Breast epithelium (tissue), 3 donors: ENCODE data around the gene MYO1D.

ENCODE experiments used
- POLR2AphosphoS5 ChIP-seq, 3 donors: sonication (generic); formaldehyde crosslinking; IDR thresholded peaks; one replicate each; pipeline ENCODE4 v1.6.1; 2017; ENCODE audit warnings: antibody characterized with exemption in 3 of 3
- TF ChIP-seq, protein P1 (sequence below), 3 donors: fragments of 450-650 bp; IDR thresholded peaks; one replicate each; pipeline ENCODE4 v1.5.1; 2016 to 2017; ENCODE audit warnings: antibody characterized with exemption in 3 of 3, mild to moderate bottlenecking in 3 of 3, moderate library complexity in 3 of 3

DNA sequence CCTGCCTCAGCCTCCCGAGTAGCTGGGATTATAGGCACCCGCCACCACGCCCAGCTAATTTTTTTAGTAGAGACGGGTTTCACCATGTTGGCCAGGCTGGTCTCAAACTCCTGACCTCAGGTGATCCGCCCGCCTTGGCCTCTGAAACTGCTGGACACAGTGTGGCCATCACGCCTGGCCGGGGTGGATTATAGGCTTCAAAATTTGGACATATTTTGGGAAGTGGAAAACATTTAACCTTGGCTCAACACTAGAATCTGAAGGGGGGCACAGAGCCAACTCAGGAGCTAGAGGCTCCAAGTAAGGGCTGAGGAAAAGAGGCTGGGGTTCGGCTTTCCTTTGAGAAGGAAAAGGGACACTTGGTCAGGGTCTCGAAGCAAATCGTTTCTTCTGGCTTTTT lies 392.3 kb downstream of the MYO1D start:
- no peak for TF ChIP-seq POLR2AphosphoS5 (IDR thresholded peaks at IDR 0.05)
- TF ChIP-seq, protein P1, sequence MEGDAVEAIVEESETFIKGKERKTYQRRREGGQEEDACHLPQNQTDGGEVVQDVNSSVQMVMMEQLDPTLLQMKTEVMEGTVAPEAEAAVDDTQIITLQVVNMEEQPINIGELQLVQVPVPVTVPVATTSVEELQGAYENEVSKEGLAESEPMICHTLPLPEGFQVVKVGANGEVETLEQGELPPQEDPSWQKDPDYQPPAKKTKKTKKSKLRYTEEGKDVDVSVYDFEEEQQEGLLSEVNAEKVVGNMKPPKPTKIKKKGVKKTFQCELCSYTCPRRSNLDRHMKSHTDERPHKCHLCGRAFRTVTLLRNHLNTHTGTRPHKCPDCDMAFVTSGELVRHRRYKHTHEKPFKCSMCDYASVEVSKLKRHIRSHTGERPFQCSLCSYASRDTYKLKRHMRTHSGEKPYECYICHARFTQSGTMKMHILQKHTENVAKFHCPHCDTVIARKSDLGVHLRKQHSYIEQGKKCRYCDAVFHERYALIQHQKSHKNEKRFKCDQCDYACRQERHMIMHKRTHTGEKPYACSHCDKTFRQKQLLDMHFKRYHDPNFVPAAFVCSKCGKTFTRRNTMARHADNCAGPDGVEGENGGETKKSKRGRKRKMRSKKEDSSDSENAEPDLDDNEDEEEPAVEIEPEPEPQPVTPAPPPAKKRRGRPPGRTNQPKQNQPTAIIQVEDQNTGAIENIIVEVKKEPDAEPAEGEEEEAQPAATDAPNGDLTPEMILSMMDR (IDR thresholded peaks at IDR 0.05) = no peak
